Measurements from ENCODE around the gene GTF3A.
A peak's percentile ranks its signal among the peaks of the same experiment; 100 is the strongest.

GTF3A gene

GRCh38 chr13:27406178-27406939, 18.1 kb upstream of the GTF3A start:
- FAIRE-seq = peak; percentile 45

GRCh38 chr13:27408074-27408473, 16.3 kb upstream of the GTF3A start:
- no peak for FAIRE-seq

DNA sequence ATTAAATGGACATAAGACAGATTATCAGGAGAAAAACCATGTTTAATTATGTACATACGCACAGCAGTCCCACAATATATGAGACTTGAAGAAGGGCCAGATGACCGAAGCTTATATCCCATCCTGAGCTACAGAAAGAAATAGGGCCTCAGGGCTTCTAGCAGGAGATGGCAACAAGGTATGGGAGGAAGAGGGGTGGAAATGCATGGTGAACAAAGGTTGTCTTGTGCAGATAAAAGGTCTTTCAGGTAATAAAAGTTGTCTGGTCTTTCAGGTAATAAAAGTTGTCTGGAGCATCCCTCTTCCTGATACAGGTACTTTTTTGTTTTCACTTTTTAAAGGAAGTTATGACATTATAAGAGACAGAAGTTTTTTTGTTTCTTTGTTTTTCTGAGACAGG, 15.4 kb upstream of the GTF3A start:
- no peak for FAIRE-seq

DNA sequence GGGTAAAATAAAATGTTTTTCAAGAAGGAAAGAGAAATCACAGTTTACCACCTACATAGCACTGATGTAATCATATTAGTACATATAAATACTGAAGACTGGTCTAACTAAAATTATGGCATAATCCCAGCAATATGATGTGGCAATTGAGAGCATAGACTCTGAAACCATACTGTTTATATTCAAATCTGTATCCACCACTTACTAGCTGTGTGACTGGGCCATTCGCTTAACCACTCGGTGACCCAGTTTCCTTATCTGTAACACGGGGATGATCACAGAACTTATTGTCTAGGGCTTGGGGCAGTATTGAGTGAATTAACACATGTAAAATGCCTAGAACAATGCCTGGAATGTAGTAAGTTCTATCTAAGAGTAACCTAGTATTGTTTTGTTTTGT, 13.1 kb upstream of the GTF3A start:
- no peak for FAIRE-seq

DNA sequence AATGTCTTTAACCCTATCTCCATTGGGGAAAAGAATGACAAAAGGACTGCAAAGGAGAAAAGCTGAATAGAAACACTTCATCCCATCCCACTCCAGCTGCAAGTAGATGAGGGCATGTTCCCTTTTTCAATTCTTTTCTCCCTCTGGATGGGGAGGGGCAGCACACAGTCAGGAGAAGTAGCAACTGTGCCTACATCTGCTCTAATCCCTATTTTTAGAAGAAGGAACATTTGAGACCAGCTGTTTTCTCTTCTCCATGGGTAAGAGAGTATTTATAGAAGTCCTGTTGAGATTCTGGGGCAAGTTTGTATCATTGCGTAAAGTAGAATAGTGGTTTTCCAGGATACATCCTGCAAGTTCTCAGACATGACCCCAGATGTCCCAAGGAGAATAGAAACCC, 9.3 kb upstream of the GTF3A start:
- FAIRE-seq = no peak

DNA sequence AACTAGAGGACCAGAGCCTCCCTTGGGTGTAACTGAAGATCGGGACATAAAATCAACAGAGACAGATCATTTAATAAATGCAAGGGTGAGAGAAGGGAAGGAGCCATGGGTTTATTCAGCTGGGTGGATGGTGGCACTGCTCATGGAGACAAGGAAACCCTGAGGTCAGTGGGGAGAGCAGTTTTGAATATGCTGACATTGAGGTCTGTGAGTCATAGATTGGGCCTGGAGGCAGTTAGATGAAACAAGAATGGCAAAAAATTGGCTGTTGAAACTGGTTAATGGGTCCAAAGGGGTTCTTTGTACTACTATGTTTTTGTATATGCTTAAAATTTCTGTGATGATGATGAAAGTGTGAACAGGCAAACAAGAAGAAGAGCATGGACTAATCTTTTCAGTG, 5.1 kb upstream of the GTF3A start:
- no peak for FAIRE-seq

- no peak for FAIRE-seq
Measured at GRCh38 chr13:27421101-27421871, 3.1 kb upstream of the GTF3A start.

- FAIRE-seq = no peak
Measured at GRCh38 chr13:27423333-27423732, 1.1 kb upstream of the GTF3A start.

DNA sequence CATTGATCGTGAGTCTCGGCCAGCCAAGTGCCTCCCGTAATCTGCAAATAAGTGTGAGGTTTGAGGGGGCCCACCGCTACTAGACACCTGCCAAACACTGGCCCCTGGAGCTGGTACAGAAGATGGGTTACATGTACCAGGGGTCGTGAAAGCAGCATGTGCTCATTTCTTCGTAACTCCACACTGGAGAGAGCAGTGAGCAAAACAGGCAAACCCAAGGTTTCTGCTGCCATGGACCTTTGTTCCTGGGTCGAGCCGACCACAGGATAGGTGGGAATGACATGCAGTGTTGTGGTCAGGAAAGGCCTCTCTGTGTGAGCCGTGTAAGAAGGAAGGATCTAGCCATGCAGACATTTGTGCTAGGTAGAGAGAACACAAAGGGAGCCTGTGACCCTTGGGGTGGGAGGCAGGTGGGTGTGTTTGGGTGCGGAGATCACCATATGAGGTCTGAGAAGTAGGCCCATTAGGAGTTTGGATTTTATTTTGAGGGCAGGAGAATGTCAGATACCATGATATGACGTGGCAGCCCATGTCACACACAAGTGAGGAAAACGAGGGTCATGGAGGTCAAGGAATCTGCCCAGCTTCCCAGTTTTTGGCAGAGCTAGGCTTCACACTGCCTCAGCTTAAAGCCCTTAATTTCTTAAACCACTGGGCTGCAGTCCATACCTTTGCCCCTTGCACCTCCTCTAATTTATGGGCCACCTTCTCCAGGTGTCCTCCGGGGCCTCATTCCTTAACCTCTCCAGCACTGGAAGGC, 919 bp downstream of the GTF3A start:
- no peak for FAIRE-seq

DNA sequence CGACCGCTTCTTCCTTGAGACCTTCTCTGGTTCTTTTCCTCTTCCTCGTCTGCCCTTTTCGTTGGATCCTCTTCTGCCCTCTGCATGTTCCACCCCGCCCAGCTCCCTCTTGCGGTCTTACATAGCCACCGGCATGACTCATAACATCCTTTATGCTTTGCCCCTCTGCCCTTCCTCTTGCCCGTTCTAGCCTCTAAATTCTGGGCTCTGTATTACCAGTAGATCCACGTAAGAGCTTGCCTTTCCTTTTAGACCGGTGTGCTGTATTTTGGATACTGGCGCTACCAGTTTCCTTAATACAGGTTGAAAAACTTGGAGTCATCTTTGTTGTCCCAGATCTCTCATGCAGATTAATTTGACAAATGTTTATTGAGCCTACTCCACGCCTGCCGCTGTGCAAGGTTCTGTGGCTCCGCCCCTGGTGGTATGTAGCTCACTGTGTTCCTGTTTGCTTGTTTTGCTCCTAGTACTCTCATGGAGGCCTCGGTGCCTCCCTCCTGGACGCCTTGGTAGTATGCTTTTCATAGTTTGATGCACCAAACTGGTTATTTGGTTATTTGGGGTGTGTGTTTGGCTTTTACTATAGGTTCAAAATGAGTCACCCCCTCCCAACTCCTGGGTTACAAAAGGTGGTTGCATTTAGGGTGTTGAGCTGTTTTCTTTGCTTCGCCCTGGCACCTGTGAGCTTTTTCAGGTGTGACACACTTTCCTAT, 1.7 kb downstream of the GTF3A start:
- FAIRE-seq = no peak

- no peak for FAIRE-seq
Measured at GRCh38 chr13:27427641-27428040, 3.2 kb downstream of the GTF3A start.

GRCh38 chr13:27428160-27428559, 3.7 kb downstream of the GTF3A start:
- no peak for FAIRE-seq

DNA sequence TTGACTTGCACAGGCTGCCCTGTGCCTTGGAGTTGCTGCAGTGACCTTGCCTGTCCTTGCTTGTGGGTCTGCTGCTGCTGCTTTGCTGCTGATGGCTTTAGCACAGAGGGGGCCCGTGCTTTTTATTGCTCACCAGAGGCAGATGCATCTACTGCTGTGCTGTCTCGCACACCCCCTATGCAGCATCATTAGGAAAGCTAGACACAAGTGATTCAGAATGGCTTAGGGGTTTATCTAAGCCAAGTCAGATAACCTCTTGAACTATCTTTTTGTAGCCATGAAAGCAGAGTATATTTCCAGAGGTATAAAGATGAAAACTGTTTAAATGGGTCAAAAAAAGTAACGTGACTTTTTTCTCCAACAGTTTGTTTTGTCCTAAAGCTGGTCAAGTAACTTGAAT, 7.8 kb downstream of the GTF3A start:
- no peak for FAIRE-seq

- no peak for FAIRE-seq
Measured at GRCh38 chr13:27432611-27433210, 8.3 kb downstream of the GTF3A start.

DNA sequence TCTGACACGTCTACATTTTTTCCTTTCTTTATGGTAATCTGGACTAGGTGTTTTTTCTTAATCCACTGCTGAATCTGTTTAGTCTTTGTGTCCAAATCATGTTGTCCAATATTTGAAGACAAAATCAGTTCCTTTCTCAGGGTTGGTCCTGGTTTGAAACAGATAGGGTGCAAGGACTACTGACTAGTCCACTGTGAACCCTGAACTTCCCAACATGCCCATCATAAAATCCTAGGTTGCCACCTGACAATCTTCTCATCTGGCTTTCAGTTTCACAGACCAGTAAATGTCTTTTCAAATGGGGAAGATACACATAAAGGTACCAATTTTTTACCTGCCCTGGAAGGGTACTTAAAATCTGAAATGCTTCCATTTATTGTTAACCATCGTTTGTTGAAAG, 12.7 kb downstream of the GTF3A start:
- no peak for FAIRE-seq

DNA sequence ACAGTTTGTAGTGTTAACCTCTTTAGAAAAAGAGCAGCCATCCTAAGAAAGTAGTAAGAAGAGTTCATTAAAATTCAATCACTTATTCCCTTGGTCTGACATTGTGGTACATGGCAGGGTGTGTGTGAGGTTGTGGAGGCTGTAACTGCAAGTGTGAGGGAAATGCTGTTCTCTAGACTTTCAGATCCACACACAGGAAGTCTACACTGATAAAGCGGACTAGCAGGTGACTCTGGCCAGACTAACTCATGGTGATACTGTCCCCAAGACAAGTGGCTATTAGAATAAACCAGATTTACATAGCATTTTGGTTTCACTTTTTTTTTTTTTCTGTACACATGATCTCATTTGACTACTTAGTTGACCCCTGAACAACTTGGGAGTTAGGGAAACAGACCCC, 16.0 kb downstream of the GTF3A start:
- FAIRE-seq = no peak

GRCh38 chr13:27442071-27442647, 17.7 kb downstream of the GTF3A start:
- FAIRE-seq = no peak

DNA sequence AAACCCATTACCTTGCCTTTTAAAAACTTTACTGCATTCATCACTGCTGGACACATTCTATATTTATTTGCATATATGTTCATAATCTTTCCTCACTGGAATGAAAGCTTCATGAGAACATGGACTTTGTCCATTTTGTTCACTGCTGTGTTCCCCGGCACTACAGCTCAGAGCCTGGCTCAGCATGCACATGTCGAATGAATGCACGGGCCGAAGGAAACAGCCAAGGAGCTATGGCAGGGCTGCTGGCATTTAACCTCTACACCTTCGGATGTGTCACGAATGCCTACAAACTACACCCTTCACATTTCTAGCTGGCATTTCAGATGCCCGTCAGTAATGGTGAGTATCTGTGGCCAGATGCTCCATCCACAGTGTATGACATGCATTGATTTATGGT, 18.4 kb downstream of the GTF3A start:
- no peak for FAIRE-seq

DNA sequence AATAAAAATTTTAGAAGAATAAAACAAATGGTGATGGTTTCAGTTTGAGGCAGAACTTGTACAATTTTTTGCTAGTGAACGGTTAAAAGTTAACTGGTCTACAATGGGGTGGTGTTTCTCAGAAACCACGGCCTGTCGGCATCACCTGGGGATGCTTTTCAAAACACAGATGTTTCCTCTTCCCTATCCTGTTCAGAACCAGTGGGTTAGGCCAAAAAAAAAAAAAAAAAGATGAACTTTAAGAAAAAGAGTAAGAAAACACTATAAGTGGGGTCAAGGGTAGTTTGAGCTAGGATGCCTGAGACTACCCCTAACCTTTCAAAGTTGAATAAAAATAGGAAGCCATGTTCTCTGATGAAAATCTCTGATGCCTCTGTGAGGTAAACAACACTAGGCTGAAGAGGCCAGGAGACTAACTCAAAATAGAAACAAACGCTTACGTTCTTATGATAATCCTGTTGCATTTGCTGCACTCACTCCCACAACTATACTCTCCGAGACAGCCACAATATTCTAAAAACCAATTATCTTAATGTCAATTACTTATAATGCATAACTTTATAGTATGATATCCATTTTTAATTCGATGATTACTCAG, 22.7 kb downstream of the GTF3A start:
- FAIRE-seq = no peak

DNA sequence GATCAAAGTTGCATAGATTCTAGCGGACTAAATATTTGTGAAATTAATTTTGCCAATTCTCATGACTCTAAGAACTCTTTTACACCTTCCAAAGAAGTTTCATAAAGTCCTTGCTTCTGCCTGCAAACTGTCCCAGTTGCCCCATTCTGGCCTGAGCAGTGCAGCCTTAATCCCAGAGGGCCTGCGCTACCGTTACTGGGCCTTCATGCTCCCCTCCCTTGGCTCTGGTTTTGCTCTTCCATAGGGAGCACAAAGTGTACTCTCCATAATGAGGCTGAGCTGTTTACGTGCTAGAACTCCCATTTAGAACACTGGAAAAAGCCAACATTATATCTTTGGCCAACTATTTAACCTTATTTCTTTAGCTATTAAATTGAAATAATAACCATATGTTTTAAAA, 23.9 kb downstream of the GTF3A start:
- FAIRE-seq = no peak

GRCh38 chr13:27449081-27449603, 24.7 kb downstream of the GTF3A start:
- no peak for FAIRE-seq
